MM.1S (cell line): ENCODE measurements around the gene BCO2.

Source experiments
- DNase-seq: peaks from one replicate; pipeline ENCODE4 v3.0.0-alpha.2; 2015
- H2AFZ ChIP-seq: fragments of 300-600 bp; sonication (generic); 2 replicates; pipeline ENCODE4 v1.6.0; 2016; ENCODE audit warnings: antibody characterized with exemption, low read length
- H3F3A ChIP-seq: fragments of 300-600 bp; sonication (generic); 2 replicates; pipeline ENCODE4 v1.6.1; 2016; ENCODE audit warnings: mild to moderate bottlenecking, antibody characterized with exemption, low read length, moderate library complexity, mixed read lengths; ENCODE audit not compliant: insufficient read depth
- H3K27ac ChIP-seq: fragments of 300-600 bp; sonication (generic); 2 replicates; pipeline ENCODE4 v1.5.1; 2016; ENCODE audit warnings: mild to moderate bottlenecking, low read length
- H3K27me3 ChIP-seq: fragments of 300-600 bp; sonication (generic); replicated peaks from 2 replicates; pipeline ENCODE4 v1.6.0; 2016; ENCODE audit warnings: low read length; ENCODE audit not compliant: insufficient read depth
- H3K36me3 ChIP-seq: fragments of 300-600 bp; sonication (generic); replicated peaks from 2 replicates; pipeline ENCODE4 v1.6.1; 2016; ENCODE audit warnings: mild to moderate bottlenecking, low read length, mixed read lengths; ENCODE audit not compliant: insufficient read depth
- H3K4me1 ChIP-seq: fragments of 300-600 bp; sonication (generic); 2 replicates; pipeline ENCODE4 v1.6.1; 2016; ENCODE audit warnings: low read length, mixed read lengths
- H3K4me2 ChIP-seq: fragments of 300-600 bp; sonication (generic); 2 replicates; pipeline ENCODE4 v1.6.0; 2016; ENCODE audit warnings: low read depth, low read length
- H3K4me3 ChIP-seq: fragments of 300-600 bp; sonication (generic); 2 replicates; pipeline ENCODE4 v1.5.1; 2016; ENCODE audit warnings: low read length, mixed read lengths
- H3K79me2 ChIP-seq: fragments of 300-600 bp; sonication (generic); 2 replicates; pipeline ENCODE4 v1.6.1; 2016; ENCODE audit warnings: mixed run types, low read length, mixed read lengths
- H3K9ac ChIP-seq: fragments of 300-600 bp; sonication (generic); 2 replicates; pipeline ENCODE4 v1.6.1; 2016; ENCODE audit warnings: low read length, mixed read lengths
- H3K9me2 ChIP-seq: fragments of 300-600 bp; sonication (generic); replicated peaks from 2 replicates; pipeline ENCODE4 v1.6.1; 2016; ENCODE audit warnings: mild to moderate bottlenecking, low read length, mixed read lengths; ENCODE audit not compliant: insufficient read depth
- H3K9me3 ChIP-seq: fragments of 300-600 bp; sonication (generic); replicated peaks from 2 replicates; pipeline ENCODE4 v1.6.1; 2016; ENCODE audit warnings: mild to moderate bottlenecking, low read length, mixed read lengths; ENCODE audit not compliant: insufficient read depth
- H4K20me1 ChIP-seq: fragments of 300-600 bp; sonication (generic); 2 replicates; pipeline ENCODE4 v1.6.1; 2016; ENCODE audit warnings: mild to moderate bottlenecking, low read length, moderate library complexity, mixed read lengths; ENCODE audit not compliant: insufficient read depth
- CTCF ChIP-seq: fragments of 300-600 bp; sonication (generic); IDR thresholded peaks from 2 replicates; pipeline ENCODE4 v1.5.1; 2016; ENCODE audit warnings: antibody characterized with exemption, low read length, mixed read lengths
- EZH2 ChIP-seq: fragments of 300-600 bp; sonication (generic); optimal IDR thresholded peaks from 2 replicates; pipeline ENCODE3; 2017; ENCODE audit warnings: low read depth, mild to moderate bottlenecking, antibody characterized with exemption, low read length, mixed read lengths
- EZH2phosphoT487 ChIP-seq: fragments of 300-600 bp; sonication (generic); IDR thresholded peaks from 2 replicates; pipeline ENCODE4 v1.6.1; 2018; ENCODE audit warnings: antibody characterized with exemption, low read length

BCO2 gene

GRCh38 chr11:112143597-112143996 lies 31.7 kb upstream of the BCO2 start:
- no peak overlapping the region for H3K4me2 ChIP-seq
- no peaks in the 10 kb centered on the region for H3K79me2 ChIP-seq
- no peak for TF ChIP-seq CTCF
- H3F3A ChIP-seq, result no peaks in the 10 kb centered on the region
- no peak overlapping the region for H3K9ac ChIP-seq
- no peaks in the 10 kb centered on the region for H3K9me2 ChIP-seq
- H3K9me3 ChIP-seq, result no peaks in the 10 kb centered on the region
- H3K27ac ChIP-seq, result no peak overlapping the region
- H4K20me1 ChIP-seq, result no peaks in the 10 kb centered on the region
- H3K4me1 ChIP-seq, result no peaks in the 10 kb centered on the region
- no peaks in the 10 kb centered on the region for H3K27me3 ChIP-seq
- H3K36me3 ChIP-seq, result no peaks in the 10 kb centered on the region
- DNase-seq, result no peak
- no peak overlapping the region for H2AFZ ChIP-seq
- H3K4me3 ChIP-seq, result no peak overlapping the region

GRCh38 chr11:112150517-112150916 lies 24.8 kb upstream of the BCO2 start:
- H3F3A ChIP-seq, result no peaks in the 10 kb centered on the region
- TF ChIP-seq EZH2phosphoT487, result no peak
- no peak for TF ChIP-seq EZH2
- TF ChIP-seq CTCF, result no peak
- no peak overlapping the region for H3K9ac ChIP-seq
- no peaks in the 10 kb centered on the region for H3K79me2 ChIP-seq
- H4K20me1 ChIP-seq, result no peaks in the 10 kb centered on the region
- H3K9me3 ChIP-seq, result no peaks in the 10 kb centered on the region
- no peak overlapping the region for H3K4me3 ChIP-seq
- no peaks in the 10 kb centered on the region for H3K36me3 ChIP-seq
- DNase-seq, result no peak
- no peaks in the 10 kb centered on the region for H3K9me2 ChIP-seq
- H3K4me1 ChIP-seq, result no peaks in the 10 kb centered on the region
- no peaks in the 10 kb centered on the region for H3K27me3 ChIP-seq
- no peak overlapping the region for H3K27ac ChIP-seq
- no peak overlapping the region for H2AFZ ChIP-seq
- no peak overlapping the region for H3K4me2 ChIP-seq

GRCh38 chr11:112156153-112156955 lies 19.0 kb upstream of the BCO2 start:
- Histone ChIP-seq H3K36me3 (no peaks in the 10 kb centered on the region), H3K27ac (no peak overlapping the region), H2AFZ (no peak overlapping the region), H4K20me1 (no peaks in the 10 kb centered on the region), H3F3A (no peaks in the 10 kb centered on the region), H3K4me2 (no peak overlapping the region), H3K9ac (no peak overlapping the region), H3K9me3 (no peaks in the 10 kb centered on the region), H3K27me3 (no peaks in the 10 kb centered on the region), H3K4me3 (no peak overlapping the region), H3K9me2 (no peaks in the 10 kb centered on the region), H3K79me2 (no peaks in the 10 kb centered on the region), H3K4me1 (no peaks in the 10 kb centered on the region)
- no peak for TF ChIP-seq CTCF
- TF ChIP-seq EZH2, result no peak
- no peak for TF ChIP-seq EZH2phosphoT487
- no peak for DNase-seq
